Parietal lobe (tissue), 2 donors: ENCODE results near the gene RPL36AL. TPM values are rescaled to one million over a fixed set of nuclear protein-coding genes. Genes with fewer than 3 reads are reported as not detected.

ENCODE experiments used
- small RNA-seq: library from RNA; depleted of rRNA; stranded (forward); fragments of <200 nt; gene quantifications from one replicate; pipeline ENCODE3, GENCODE V24; 2014; ENCODE audit warnings: low replicate concordance
- total RNA-seq: library from RNA; depleted of rRNA; stranded (reverse); fragments of >200 nt; gene quantifications from one replicate; pipeline ENCODE4 v1.2.3, GENCODE V29; 2014

Gene RPL36AL
- total RNA-seq: 102 TPM

DNA sequence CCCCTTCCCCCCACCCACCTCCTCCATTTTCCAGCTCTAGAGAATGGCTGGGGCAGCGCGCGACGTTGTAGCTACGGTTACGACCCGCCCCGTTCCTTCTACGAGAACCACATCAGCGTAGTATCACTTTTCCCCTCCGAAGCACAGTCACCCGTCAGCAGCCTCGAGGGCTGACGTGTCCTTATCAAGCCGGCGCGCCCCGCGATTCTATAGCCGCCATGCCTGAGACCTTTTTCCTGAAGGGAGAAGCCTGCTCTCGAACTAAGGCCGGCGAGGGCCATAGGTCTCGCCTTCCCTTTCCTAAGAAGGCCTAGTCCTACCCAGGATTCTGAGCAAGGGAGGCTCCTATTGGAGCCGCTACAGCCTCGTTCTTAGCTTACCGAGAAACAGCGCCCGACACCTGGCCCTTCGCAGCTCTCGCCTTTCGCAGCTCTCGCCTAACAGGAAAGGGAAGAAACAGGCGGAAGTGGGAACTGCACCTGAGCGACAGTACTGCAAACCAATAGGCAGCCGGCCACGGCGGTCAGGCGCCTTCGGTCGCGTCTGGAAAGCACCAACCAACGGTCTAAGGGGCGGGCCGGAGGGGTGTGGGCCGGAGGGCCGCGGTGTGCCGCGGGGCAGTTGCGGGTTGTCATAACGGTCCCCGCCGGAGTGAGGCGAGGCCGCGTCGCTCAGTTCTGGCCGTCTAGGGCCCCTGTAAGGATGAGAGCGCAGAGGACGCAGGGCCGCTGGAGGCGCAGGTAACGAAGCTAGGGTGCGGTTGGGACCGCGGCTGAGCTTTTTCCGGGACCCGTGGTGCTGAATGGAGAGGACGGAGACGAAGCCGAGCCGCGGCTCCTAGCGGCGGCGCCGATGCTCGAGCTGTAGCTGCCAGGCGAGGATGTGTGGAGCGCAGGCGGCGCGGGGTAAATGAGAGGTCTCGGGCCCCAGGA, at the start of gene RPL36AL, which contains the start of gene MGAT2:
RPL36AL (minus strand) TSS at position 445 of the 932 bp plus-strand sequence. CDS start 1,522 bp downstream, outside the sequence.
MGAT2 (plus strand) TSS at position 618 of the 932 bp plus-strand sequence. CDS start 470 bp downstream, outside the sequence.

DNA sequence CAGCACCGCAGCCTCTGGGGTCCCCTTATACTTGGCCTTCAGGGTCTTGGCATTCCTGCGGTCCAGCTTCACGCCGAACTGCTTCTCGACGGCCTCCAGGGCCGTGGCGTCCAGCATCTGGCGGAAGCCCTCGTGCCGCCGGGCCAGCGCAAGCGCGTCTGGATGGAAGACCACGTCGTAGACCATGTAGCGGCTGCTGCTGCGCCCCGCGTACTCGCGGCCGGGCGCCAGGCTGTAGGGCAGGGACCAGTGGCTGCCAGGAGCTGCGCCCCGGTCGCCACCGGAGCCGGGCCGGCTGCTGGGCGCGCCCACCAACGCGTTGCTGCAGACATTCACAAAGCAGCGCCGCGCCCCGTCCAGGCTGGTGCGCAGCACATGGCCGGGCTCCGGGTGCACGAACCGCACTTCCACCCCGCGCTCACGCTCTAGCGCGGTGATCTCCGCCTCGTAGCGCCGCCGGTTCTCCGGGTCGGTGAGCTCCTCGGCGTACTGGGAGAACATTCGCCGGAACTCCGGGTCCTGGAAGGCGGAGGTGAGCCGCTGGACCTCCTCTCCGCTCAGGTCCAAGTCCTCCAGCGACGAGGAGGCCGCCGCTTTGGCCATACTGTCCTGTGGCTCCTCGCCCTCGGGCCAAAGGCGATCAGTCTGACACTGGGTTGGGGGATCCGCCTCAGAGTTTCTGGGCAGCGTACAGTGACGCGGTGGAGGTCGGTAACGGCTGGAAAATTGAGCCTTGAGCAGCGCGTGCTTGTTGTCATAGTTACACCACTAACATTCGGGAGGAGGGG, 14.3 kb upstream of the RPL36AL start, which contains the start of gene DNAAF2:
DNAAF2 (minus strand) TSS at position 698 of the 788 bp plus-strand sequence; CDS start at position 603, 95 bp downstream.

DNA sequence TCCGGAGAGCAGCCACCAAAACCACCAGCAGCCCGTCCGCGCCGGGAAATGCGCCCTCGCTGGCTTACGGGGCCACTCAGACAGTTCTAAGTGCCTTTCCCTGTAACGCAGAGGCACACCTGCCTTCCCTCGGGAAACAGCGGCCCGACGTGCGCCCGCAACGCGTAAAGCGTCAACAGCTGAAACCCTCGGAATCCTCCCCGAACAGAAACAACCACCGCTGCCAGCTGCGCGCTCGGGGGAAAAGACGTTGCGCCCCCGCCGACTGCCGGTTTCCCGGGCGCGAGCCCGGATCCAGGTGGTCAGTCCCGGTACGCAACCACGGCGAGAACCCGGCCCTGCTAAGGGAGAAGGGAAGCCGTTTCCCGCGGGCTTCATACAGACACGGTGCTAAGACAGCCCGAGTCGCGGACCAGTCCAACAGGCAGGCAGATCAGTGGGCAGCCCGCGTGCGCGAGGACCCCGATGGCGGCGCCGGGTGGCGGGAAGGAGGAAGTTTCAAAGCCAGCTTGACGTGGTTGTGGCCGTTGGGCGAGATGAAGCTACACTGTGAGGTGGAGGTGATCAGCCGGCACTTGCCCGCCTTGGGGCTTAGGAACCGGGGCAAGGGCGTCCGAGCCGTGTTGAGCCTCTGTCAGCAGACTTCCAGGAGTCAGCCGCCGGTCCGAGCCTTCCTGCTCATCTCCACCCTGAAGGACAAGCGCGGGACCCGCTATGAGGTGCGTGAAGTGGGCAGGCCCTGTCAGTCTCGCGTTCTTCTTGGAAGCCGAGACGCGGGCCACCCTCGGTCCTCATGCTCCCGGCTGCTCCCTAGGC, 21.7 kb downstream of the RPL36AL start, which contains the start of gene LRR1:
LRR1 (plus strand) TSS at position 456 of the 816 bp plus-strand sequence; CDS start at position 537, 81 bp downstream.

DNA sequence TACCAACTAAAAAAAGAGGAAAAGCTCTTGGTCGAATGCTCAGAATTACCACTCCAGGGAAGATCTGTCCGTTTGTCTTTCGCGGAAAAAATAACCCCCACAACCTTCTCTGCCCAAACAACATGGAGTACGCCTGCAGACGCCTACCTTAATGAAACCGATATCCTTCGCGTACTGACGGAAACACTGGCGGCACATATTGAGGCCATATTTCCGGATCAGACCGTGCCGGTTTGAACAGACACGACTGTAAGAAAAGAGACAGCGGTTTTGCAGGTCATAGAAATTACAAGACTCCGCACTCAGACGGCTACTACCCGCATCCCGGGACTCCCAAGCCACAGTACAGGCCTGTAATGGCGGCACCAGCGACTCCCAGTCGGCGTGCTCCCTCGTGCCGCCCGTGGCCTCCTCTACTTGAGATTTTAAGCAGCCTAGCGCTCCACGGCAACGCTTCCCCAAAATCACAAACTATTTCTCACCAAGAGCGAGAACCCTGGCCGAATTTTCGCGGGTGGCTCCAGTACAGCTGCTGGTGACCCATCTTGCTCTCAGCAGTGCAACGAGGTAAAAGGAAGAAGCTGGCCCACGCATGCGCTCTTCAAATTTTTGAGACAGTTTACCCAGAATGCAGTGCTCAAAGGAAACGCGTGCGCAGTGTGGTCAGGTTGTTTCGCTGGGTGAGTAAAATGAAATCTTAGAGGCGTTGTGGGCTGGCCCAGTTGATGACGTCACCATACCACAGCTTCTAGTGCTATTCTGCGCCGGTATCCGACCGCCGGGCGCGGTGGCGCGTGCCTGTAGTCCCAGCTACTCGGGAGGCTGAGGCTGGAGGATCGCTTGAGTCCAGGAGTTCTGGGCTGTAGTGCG, 34.4 kb downstream of the RPL36AL start, which contains the start of gene RPS29:
RPS29 (minus strand) TSS at position 578 of the 870 bp plus-strand sequence; CDS start at position 544, 34 bp downstream.

Small RNAs within 50 kb of the gene (small RNA-seq; reads per million reads assigned to genes)
- gene AL139099.3 (not detected), gene AL139099.4 (not detected), gene RF00019 (not detected)

Other genes starting within 250 kb of the RPL36AL start
- 1,735 TPM for gene RPS29, start 34.2 kb downstream of the RPL36AL start, total RNA-seq
- 4.7 TPM for gene LRR1, start 21.7 kb downstream of the RPL36AL start, total RNA-seq
- gene MGAT2, start 173 bp upstream of the RPL36AL start, total RNA-seq: 29.1 TPM
- 13.1 TPM for gene DNAAF2, start 14.6 kb upstream of the RPL36AL start, total RNA-seq
- 9.4 TPM for gene POLE2, start 67.6 kb upstream of the RPL36AL start, total RNA-seq
- 16.6 TPM for gene KLHDC1, start 72.5 kb upstream of the RPL36AL start, total RNA-seq
- gene KLHDC2, start 147.5 kb upstream of the RPL36AL start, total RNA-seq: 155 TPM
- gene NEMF, start 232.2 kb upstream of the RPL36AL start, total RNA-seq: 187 TPM